HG02981 (cell line): ENCODE measurements around the gene SPRR4.

Source experiments
- ATAC-seq: cut with Tn5 transposase; IDR thresholded peaks from one replicate; pipeline ENCODE4 v1.9.1; 2021; ENCODE audit warnings: mild to moderate bottlenecking, moderate library complexity; ENCODE audit not compliant: unreplicated experiment

Gene SPRR4

GRCh38 chr1:152970495-152970894 is at the start of gene SPRR4:
TSS of gene SPRR4 (plus strand) at chr1:152970648. CDS start at chr1:152971891, 1,243 bp downstream.
- ATAC-seq, result no peak

- no peak for ATAC-seq
Observed at GRCh38 chr1:152924191-152924590, 46.3 kb upstream of the SPRR4 start.

- ATAC-seq, result no peak
Observed at GRCh38 chr1:152926091-152926490, 44.4 kb upstream of the SPRR4 start.

GRCh38 chr1:152928671-152929070 is 41.8 kb upstream of the SPRR4 start:
- no peak for ATAC-seq

- no peak for ATAC-seq
Observed at GRCh38 chr1:152932170-152932811, 38.2 kb upstream of the SPRR4 start.

- no peak for ATAC-seq
Observed at GRCh38 chr1:152933196-152933595, 37.3 kb upstream of the SPRR4 start.

GRCh38 chr1:152940614-152941013 is 29.8 kb upstream of the SPRR4 start:
- ATAC-seq, result no peak

GRCh38 chr1:152941037-152941711 is 29.3 kb upstream of the SPRR4 start:
- no peak for ATAC-seq

- ATAC-seq, result no peak
Observed at GRCh38 chr1:152942161-152942560, 28.3 kb upstream of the SPRR4 start.

GRCh38 chr1:152946248-152946647 is 24.2 kb upstream of the SPRR4 start:
- ATAC-seq, result no peak

GRCh38 chr1:152946651-152947256 is 23.7 kb upstream of the SPRR4 start, which contains the start of gene SPRR5:
TSS of gene SPRR5 (plus strand) at chr1:152947206. CDS start at chr1:152948555, 1,349 bp downstream.
- no peak for ATAC-seq

- no peak for ATAC-seq
Observed at GRCh38 chr1:152951711-152952110, 18.7 kb upstream of the SPRR4 start.

GRCh38 chr1:152953761-152954160 is 16.7 kb upstream of the SPRR4 start:
- ATAC-seq, result no peak

- ATAC-seq, result no peak
Observed at GRCh38 chr1:152954436-152954835, 16.0 kb upstream of the SPRR4 start.

- no peak for ATAC-seq
Observed at GRCh38 chr1:152957561-152957960, 12.9 kb upstream of the SPRR4 start.

GRCh38 chr1:152959273-152959672 is 11.2 kb upstream of the SPRR4 start:
- ATAC-seq, result no peak

- no peak for ATAC-seq
Observed at GRCh38 chr1:152959801-152960451, 10.5 kb upstream of the SPRR4 start.

- no peak for ATAC-seq
Observed at GRCh38 chr1:152960452-152961044, 9.9 kb upstream of the SPRR4 start.

GRCh38 chr1:152961226-152961891 is 9.1 kb upstream of the SPRR4 start:
- ATAC-seq, result no peak

GRCh38 chr1:152962876-152963415 is 7.5 kb upstream of the SPRR4 start:
- ATAC-seq, result no peak
